ENCODE data around the gene GATA5.

GATA5 gene

GRCh38 chr20:62453186-62453808 is 22.5 kb downstream of the GATA5 start:
- DNase-seq (ENCODE audit: low read depth) = no peak

- no peak for DNase-seq (ENCODE audit: low read depth)
Measured at GRCh38 chr20:62452475-62453095, 23.2 kb downstream of the GATA5 start.

- DNase-seq (ENCODE audit: low read depth) = no peak
Measured at GRCh38 chr20:62451970-62452369, 23.8 kb downstream of the GATA5 start.

- DNase-seq (ENCODE audit: low read depth) = no peak
Measured at GRCh38 chr20:62451156-62451767, 24.5 kb downstream of the GATA5 start.

GRCh38 chr20:62449951-62450691 is 25.7 kb downstream of the GATA5 start:
- DNase-seq (ENCODE audit: low read depth) = no peak

GRCh38 chr20:62448788-62449187 is 27.0 kb downstream of the GATA5 start:
- no peak for DNase-seq (ENCODE audit: low read depth)

- no peak for DNase-seq (ENCODE audit: low read depth)
Measured at GRCh38 chr20:62448038-62448437, 27.8 kb downstream of the GATA5 start.

GRCh38 chr20:62446888-62447869 is 28.6 kb downstream of the GATA5 start:
- DNase-seq (ENCODE audit: low read depth) = no peak

- DNase-seq (ENCODE audit: low read depth) = no peak
Measured at GRCh38 chr20:62446481-62446880, 29.3 kb downstream of the GATA5 start.

- DNase-seq (ENCODE audit: low read depth) = no peak
Measured at GRCh38 chr20:62445553-62446340, 30.0 kb downstream of the GATA5 start.

- no peak for DNase-seq (ENCODE audit: low read depth)
Measured at GRCh38 chr20:62444286-62444685, 31.5 kb downstream of the GATA5 start.

- DNase-seq (ENCODE audit: low read depth) = no peak
Measured at GRCh38 chr20:62441987-62442539, 33.7 kb downstream of the GATA5 start.

GRCh38 chr20:62439218-62439617 is 36.6 kb downstream of the GATA5 start:
- DNase-seq (ENCODE audit: low read depth) = no peak

- DNase-seq (ENCODE audit: low read depth) = no peak
Measured at GRCh38 chr20:62437927-62438326, 37.9 kb downstream of the GATA5 start.

- no peak for DNase-seq (ENCODE audit: low read depth)
Measured at GRCh38 chr20:62437496-62437895, 38.3 kb downstream of the GATA5 start.

GRCh38 chr20:62436692-62437091 is 39.1 kb downstream of the GATA5 start:
- no peak for DNase-seq (ENCODE audit: low read depth)

GRCh38 chr20:62433658-62434497 is 41.9 kb downstream of the GATA5 start:
- DNase-seq (ENCODE audit: low read depth) = no peak

GRCh38 chr20:62430866-62431447 is 44.8 kb downstream of the GATA5 start:
- no peak for DNase-seq (ENCODE audit: low read depth)

GRCh38 chr20:62430311-62430853 is 45.4 kb downstream of the GATA5 start:
- DNase-seq (ENCODE audit: low read depth) = no peak
